GM18858 (cell line): Measurements from ENCODE around the gene NFASC.

Source experiments
- ATAC-seq: cut with Tn5 transposase; IDR thresholded peaks from one replicate; pipeline ENCODE4 v1.9.1; 2021; ENCODE audit not compliant: unreplicated experiment

Gene NFASC

DNA sequence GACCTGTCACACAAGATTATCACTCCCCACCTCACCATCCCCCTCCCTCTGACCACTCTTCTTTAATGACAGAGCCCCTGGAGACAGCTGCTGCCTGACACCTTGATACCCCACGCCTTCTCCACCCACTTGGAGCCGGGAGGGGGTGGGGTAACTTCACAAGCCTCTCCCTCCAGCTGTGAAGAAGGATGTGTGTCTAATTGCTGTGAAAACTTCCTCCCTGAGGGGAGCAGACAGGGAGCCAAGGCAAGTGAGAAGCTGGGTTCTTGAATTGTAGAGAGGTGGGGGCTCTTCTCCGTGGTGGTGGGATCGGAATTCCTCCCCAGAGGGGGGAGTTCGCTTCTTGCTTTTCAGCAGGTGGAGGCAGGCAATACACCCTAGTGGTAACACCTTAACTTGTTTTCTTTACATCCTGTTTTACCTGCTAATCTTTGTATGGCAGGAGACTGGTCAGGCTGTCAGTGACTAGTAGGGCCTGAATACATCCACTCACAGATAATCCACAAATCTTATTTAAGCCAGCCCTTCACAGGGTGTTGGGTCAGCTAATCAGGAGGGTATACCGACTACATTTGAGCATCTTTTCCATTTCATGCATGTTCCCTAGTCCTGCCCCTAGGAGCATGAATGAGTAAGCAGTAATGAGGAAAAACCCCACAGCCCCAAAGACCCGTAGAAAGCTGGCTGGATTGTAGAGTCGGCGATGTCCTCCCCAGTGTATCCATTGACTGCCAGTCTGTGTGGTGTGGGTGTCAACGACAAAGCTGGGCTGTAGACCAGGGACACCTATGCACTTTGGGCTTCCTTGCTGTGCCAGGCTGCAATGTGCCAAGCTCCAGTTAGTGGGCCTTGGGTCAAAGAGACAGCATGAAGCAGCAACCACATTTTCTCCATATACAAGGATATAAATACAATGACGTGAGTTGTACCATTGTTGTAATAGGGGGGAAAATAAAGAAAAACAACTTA is 57.3 kb downstream of the NFASC start:
- ATAC-seq = no peak

DNA sequence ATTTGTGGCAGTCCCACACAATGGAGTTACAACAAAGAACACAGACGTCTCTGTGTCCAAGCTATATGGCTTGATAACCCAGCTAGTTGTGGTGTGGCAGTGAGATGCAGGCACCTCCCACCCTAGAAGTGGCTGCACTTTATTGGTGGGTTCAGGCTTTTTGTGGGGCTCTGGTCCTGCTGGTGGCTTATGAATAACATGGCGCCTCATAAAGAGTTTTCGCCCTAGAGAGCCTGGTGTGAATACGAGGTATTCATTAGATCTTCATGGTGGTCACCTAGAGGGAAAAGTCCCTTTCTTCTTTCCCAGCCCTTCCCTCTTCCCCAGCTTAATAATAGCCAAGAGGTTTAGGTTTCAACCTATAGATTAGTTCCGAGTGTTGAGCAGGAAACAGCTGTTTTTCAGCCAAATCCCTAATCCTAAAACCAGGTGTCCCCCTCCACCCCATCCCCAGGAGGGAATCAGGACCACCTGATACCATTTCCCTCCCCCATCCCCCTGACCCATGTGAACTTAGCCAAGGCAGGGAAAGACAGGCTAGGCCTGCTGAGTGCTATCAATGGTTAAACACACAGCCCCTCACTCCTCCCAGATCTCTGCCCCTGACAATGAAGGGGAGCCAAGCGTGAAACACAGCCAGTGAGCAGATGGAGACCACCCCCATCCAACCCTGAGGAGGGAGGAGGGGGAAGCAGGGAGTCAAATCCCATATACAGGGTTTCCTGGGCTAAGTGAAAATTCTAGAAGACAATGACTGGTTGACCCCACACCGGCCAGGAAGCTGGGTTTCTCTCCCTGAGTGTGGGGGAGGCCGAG is 58.2 kb downstream of the NFASC start:
- no peak for ATAC-seq

DNA sequence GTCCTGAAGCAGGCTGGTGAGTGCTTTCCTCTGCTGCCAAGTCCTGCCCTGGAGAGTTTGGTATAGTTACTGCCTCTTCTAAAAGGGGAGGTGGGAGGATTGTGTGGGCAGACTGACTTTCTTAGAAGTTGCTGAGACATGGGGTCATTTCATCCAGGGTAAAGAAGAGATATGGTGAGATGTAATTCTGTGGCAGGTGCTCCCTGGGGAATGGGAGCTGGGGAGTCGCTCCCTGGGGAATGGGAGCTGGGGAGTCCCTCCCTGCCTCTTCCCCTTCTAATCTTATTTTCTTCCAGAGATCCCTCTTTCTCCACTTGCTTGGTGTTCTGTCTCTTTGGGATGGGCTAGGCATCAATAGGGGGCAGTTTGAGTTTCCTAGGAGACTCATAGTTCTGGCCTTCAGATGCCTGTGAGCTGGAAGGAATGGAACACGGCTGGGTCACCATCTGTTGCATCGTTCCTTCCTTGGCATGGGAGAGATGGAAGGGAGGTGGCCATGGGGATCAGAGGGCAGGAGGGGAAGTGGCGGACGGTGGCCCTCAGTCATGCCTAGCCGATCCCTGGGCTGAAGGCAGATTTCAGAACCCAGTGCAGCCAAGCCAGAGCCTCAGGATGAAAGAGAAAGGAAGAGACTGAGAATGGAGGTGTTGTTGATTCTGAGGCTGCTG is 59.0 kb downstream of the NFASC start:
- no peak for ATAC-seq

DNA sequence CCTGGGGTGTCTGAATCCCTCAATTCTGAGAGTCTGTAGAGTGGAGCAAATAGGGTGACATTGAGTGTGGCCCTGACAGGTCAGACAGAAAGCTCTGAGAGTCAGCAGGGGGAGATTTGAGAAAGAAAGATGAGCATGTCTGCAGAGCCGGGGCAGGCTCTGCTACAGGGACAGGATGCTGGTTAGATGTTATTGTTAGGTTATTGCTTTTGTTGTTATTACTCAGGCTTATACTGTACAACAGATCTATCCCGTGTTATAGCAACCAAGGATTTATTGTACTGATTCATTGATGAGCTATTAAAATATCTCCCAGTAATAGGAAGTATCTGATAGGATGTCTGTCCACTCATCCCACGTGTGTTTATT is 59.5 kb downstream of the NFASC start:
- no peak for ATAC-seq

DNA sequence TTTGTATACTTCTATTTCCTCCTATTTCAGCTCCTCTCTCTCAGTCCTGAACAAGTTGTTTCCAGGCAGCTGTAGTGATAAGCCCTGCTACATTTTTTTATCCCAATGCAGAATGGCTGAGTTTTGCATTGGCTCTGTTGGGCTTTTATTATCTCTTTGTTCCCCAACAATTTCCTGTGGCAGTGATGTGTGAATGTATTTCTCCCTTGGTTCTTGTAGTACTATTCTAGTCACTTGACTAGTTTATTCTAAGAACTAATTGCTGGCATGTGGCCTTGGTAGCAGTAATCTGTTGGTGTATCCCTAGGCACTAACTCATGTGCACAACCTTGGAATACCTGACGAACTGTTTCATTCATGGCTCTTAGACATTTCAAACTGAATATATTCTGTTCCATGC is 60.7 kb downstream of the NFASC start:
- ATAC-seq = no peak

DNA sequence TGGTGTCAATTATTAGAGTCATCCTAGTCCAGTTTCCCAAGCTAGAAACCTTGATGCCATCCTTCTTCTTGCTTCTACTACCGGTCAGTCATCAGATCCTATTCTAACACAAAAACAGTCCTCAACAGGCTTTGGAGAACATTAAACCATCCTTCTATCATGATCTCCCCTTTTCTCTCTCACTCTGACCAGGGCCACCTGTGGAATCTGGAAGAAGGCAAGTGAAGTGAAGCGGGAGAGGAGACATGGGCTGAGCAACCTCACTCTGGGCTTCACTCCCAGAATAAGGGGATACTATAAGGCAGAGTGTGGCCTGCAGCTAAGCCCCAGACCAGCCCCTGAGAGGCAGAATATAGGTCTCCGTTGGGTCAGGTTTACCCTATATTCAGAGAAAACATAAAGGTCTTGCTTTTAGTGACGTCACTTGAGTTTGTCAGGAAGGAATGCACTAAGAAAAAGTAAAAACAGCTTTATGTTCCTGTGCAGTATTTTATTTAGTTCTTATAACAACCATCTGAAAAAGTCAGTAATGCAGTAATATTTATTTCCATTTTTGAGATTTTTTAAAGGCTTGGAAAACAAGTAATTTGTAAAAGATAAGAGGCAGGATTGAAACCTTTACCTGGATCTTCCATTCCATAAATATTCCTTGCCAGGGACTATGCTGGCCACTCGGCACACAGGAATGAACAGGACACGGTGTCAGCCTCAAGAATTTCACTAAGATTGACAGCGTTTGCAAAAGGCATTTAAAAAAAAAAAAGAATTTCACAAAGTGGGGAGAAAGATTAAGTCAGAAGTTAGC is 61.3 kb downstream of the NFASC start:
- ATAC-seq = no peak

DNA sequence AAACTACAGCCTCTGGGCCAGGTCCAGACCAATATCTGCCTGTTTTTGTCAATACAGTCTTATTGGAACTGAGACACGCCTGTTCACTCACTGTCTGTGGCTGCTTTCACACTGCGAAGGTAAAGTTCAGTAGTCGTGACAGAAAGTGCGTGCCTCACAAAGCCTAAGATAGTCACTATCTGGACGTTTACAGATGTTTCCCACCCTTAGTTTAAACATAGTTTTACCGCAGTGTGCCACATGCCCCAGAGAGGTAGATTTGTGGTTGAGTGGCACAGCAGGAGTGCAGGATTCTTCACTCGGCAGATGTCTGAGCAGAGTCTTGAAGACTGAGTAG is 61.9 kb downstream of the NFASC start:
- ATAC-seq = no peak

DNA sequence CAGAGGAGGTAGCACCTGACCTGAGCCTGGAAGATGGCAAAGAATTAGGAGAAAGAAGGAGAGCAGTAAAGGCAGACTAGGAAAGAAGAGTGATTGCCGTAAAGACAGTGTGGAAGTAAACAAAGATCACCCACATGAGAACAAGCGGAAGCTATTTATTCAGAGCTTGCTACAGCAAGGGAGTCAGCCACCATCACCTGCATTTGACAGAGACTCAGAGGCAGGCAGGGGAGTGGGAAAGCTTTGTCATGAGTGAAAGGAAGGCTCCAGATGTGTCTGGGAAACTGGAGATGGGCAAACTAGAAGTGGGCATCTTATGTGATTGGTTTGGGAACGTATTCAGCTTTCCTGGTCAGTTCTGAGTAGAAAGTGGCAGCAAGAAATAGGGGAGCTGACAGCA is 64.5 kb downstream of the NFASC start:
- no peak for ATAC-seq

DNA sequence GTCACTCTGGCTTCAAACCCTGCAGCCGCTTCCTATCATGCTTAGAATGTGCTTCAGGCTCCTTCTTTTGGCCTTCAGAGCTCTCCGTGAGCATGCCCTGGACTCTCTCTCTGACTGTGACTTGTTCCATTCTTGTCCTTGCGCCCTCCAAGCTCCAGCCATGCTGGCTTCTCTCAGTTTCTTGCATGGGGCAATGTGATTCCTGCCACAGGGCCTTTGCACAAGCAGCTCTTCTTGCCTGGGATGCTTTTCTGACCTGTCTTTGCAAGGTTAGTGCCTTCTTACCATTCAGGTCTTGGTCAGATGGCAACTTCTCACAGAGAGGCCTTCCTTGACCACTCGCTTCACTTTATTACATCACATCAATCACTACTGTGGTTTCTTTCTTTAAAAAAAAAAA is 66.1 kb downstream of the NFASC start:
- no peak for ATAC-seq

DNA sequence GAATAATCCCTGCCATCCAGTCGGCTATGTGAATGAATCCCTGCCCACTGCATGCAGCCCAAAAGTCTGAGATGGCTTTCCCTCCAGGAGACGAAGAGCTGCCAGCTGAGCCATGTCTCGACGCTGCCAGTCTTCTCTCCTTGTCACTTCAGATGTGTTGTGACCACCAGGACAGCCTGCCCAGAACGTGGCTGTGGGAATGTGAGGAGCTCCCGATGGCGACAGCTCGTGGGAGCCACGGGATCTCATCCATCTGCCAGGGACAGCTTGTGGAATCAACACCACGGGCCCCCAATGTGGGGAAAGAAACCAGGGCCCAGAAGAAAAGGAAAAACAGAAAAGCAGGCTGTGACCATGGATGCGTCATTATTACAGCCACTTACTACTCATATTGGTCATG is 67.2 kb downstream of the NFASC start:
- no peak for ATAC-seq

DNA sequence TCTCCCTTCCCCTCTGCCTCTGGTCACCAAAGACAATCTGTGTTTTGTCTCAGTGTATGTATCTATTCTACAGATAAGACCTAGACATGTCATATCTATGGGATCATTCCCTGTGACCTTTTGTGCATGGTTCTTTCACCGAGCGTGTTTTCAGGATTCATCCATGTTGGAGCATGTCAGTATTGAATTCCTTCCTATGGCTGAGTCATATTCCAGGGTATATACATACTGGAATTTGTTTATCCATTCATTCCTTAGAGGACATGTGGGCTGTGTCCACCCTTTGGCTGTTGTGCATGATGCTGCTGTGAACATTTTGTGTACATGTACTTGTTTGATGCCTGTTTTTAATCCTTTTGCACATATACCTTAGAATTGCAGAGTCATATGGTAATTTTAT is 69.9 kb downstream of the NFASC start:
- ATAC-seq = no peak

DNA sequence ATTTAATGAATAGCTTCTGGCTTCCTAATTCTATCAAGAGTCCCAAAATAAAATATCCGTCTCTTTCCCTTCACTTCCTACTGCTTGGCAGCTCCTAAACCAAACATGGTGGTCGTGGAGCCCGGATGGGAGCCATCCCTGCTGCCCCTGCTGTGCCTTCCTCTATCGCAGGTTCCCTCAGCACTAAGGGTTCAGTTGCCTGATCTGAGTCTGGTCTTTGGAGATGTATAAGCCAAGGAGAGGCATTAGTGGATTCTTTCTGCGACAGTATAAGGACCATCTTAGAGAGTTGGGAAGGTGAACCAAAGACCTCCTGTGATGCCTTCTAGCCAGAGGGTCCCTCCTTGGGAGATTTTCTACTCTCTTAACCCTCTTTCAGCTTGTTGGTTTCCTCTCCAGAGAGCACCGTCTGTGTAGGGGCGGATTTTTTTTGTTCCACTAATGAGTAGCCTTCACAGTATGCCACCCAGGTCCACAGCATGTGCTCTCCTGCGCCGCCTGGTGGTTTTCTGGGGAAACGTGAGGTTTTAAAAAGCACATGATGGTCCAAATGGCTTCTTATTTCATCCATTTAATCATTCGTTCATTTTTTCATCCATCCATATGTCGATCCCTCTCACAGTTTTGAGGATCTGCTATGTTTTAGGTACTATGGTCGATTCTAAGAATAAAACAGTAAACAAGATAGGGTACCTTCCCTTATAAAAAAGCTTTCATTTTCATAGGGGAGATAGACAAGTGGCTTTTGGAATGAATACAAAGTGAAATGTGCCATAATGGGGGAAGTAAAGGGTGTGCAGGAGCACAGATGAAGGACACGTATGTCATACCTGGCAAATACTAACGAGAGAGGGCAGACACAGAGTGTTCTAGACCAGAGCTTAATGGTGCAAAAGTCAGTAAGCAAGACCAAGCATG is 71.0 kb downstream of the NFASC start:
- ATAC-seq = no peak

DNA sequence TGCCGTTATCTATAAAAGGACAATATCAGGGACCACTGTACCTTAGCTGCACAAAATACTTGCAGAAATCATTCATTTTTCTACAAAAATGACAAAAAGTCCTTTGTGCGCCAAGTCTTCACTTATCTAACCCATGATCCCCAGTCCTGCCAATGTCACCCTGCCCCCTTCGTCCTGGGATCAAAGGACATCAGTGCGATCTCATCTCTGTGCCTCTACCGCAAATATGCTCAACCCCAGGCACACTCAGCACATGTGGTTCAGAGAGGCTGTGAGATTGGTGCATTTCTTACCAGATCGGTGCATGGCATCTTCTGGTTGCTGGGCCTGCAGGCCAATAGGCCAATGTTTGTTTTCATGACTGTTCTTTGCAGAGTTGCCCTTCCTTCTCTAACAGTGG is 72.8 kb downstream of the NFASC start:
- ATAC-seq = no peak

DNA sequence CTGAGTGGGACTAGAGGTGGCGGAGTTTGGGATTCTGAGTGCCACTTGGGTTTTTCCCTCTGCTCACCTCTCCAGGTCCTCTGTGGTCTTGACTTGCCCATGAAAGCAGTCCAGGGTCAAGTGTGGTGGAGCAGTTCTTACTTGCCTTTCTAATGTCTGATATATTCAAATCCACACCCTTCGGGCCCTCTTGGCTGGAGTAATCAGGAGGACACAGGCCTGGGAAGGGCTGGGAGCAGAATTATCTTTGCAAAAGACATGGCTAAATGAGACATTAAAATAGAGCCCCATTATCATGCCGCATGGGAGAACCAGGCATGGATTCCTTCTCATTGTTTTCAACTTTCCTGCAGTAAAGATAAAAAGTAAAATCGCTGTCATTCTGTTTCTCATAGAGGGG is 74.0 kb downstream of the NFASC start:
- no peak for ATAC-seq

DNA sequence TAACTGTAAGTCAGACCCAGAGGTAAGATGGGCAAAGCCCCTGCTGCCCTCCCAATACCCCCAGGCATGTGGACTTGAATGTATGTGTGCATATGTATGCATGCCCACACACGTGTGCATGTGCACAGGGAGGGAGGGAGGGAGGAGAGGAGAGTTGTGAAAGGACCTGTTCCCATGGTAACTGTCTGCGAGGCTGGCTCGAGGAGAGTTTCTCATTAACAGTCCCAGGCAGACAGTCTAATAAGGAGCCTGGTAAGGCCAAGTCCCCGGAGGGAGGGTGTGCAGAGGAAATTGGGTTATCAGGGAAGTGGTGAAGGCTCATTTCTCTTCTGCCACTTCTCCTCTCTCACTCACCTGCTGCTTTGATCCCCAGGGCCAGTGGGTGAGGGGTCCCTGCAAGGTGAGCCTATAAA is 74.9 kb downstream of the NFASC start:
- ATAC-seq = no peak

DNA sequence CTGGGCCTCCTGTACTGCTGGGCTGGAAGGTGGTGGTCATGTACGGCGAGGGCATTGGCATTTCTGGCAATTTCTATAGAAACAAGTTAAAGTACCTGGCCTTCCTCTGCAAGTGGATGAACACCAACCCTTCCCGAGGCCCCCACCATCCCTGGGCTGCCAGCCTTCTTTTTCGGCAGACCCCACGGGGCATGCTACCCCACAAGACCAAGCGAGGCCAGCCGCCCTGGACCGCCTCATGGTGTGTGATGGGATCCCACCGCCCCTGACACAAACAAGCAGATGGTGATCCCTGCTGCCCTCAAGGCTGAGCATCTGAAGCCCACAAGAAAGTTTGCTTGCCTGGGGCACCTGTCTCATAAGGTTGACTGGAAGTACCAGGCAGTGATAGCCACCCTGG is 76.0 kb downstream of the NFASC start:
- ATAC-seq = no peak

DNA sequence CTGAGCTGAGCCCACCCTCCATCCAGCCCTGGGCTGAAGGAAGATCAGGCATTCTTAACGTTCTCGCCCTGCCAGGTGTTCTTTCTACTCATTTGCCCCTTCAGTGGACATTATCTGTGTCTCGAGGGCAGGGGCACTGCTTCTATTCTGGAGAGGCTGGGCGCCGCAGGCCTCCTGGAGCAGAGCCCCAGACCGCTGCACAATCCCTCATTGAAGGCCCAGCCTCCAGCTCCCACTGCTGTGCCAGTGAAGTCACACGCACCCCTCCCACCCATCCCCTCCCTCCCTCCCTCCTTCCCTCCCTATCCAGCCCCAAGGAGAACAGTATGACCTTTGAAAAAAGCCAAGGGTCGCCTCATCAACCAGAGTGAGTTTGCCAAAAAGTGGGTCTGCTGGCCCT is 76.7 kb downstream of the NFASC start:
- ATAC-seq = no peak

DNA sequence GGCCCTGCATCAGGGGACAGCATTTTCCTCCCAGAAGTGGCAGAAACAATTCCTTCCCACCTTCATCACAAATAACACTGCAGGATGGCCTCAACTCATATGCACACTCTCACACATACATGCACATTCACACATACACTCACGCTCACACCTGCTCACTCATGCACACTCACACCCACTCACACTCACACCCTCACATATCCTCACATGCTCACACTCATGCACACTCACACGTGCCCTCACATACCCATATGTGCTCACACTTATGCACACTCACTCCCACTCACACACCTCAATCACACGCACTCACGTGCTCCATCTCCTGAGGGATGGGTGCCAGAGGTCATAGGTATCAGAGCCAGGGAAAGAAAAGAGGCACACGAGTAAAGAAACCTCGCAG is 77.1 kb downstream of the NFASC start:
- no peak for ATAC-seq

DNA sequence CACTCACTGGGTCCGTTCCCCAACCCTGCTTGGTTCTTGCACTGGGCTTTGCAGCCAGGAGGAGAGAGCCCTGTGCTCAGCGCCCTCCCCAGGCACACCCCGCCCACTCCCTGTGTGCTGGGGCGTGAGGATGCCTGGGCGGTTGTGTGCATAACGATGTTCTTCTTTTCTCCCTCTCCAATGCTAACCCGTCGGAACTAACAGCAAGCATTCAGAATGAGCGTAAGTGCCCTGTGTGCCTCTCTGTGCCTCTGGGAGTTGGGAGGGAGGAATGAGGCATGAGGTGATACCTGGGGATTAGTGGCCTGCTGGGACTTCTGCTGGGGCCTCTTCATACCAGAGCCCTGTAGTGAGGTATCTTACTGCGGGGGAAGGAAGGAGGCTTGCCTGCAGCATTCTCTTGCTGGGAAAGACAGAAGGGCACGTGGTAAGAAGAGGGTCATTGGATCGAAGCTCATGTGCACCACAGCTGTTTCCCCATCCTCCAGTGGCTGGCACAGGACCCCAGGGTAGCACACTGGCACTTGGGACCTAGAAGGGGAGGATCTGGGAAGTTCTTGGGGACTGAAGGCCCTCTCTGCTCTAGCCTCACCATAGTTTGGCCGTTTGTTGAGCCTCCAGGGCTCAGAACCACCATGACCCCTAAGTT is 79.8 kb downstream of the NFASC start:
- no peak for ATAC-seq
